NCI-H524 (cell line): ENCODE results near the gene COL6A1.
"Not testable (repeated sequence)": the region's sequence is repeated elsewhere in the genome, so short reads cannot be mapped to it uniquely, and the experiment has no call there.

ENCODE experiments used
- DNase-seq, 2 experiments: peaks; one replicate each; lab custom pipeline; 2025; lab: John Stamatoyannopoulos, UW

The COL6A1 gene

DNA sequence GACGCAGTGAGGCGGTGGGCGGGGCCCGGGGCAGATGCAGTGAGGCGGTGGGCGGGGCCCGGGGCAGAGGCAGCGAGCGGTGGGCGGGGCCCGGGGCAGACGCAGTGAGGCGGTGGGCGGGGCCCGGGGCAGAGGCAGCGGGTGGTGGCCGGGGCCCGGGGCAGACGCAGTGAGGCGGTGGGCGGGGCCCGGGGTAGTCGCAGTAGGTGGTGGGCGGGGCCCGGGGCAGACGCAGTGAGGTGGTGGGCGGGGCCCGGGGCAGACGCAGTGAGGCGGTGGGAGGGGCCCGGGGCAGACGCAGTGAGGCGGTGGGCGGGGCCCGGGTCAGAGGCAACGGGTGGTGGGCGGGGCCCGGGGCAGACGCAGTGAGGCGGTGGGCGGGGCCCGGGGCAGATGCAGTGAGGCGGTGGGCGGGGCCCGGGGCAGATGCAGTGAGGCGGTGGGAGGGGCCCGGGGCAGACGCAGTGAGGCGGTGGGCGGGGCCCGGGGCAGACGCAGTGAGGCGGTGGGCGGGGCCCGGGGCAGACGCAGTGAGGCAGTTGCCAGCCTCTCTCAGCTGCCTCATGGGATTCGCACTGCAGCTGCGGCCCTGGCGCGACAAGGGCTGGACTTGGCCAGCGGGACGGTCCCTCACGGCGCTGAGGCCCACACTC is 24.4 kb downstream of the COL6A1 start:
- not testable (repeated sequence) for DNase-seq

DNA sequence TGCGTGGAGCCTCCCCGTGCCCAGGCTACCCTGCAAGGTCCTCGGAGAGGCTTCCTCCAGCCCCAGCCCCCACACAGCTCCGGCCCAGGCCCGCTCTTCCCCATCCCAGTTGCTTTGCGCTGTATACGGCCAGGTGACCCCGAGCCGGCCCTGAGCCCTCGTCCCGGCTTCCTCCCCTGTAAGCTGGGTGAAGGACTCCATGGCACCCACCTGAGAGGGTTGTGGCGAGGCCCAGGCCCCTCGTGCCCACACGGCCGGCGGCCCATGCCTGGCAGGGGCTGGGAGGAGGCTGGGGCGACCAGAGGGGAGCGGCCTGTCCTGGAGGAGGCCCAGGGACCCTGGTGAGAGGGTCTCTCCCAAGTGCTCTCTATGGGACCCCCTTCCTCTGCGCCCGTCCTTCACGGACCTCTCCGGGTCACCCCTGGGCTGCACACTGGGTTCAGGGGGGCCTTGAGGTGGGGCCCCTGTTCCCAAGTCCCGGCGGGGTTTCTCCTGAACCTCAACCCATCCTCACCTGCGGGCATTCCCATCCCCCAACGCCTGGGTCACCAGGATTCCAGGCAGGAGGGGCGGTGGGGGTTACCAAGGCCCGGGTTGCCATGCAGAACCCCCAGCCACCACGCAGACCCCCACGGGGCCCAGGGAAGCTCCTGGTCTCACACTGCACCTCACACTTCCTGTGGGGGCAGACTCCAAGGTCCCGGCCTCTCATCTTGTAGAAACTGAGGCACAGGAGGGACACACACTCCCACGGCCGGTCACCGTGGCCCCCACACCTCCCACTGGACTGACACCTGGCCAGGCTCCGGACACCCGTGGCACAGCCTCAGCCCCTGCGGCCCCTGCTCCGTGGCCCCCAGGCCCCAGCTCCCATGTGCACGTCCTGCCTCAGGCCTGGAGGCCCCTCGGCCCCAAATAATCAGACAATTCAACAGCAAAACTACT is 25.2 kb downstream of the COL6A1 start:
- DNase-seq = no peak

DNA sequence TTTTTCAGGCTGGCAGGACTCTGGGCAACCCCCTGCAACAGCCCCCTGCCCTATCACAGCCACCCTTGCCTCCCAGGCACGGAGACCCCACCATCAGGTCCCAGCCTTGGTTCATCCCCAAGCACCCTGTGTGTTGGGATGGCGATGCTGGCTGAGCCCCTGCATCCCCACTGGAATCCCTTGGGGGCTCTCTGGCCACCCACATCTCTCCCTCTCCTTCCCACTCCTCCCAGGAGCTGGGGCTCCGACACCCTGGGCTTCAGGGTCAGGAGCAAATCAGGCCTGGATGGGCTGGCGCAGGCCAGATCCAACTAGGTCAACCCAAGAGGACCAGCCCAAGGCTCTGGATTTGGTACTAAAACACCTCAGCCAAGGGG is 25.9 kb downstream of the COL6A1 start:
- DNase-seq = no peak

DNA sequence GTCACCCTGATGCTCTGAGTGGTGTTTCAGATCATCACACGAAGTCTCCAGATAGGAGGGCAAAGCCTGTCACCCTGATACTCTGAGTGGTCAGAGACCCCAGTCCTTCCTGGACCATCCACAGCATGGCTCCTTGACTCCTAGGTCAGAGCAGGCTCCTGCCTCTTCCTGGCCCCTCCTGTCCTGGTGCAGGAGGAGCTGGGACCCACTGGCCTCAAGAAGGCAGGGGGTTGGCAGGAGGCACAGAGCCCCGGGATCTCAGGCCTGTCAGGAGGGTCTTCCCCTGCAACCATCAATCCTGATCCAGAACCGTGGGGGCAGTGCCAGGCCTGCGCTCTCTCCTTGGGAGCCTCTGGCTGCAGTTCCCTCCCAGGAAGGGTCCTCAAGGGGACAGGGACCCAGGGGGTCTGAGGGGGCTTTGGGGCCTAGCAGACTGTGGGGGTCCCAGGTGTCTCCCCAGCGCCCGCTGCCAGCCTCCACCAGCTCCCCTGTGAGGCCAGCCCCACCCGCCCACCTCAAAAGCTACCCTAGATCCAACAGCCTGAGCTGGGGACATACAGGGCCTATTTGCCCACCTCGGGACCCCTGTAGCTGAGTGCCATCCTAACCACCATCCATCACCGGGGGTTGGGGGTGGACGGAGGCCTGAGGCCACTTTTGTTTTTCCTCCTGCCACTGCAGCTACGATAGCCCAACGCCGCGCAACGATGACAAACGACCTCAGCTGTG is 27.5 kb downstream of the COL6A1 start:
- no peak for DNase-seq

DNA sequence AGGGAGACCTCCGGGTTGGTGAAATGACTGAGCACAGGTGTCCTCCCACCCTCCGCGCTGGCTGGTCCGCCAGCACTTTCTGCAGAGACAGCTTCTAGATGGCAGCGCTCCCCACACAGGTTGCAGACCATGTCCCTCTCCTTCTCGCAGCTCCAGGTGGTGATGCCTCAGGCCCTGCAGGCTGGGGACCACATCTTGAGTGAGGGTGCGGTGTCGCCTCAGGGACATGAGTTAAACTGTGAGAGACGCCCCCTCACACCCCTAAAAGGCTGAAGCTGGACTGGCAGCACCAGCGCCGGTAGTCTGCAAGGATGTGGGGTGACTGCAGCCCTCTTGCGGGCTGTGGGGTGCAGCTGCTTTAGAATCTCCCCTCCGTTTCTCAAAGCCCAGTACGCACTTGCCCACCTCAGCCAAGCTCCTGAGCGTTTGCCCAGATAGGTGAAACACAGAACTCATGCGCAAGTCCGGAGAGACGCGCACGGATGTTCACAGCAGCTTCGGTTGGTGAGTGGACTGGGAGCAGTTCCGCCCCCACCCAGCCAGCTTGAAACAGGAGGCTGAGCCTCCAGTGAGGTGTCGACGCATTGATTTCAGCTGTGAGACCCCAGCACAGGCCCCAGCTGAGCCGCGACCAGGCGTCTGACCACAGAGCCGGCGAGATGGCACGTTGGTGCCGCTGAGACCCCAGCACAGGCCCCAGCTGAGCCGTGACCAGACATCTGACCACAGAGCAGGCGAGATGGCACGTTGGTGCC is 28.6 kb downstream of the COL6A1 start:
- no peak for DNase-seq

DNA sequence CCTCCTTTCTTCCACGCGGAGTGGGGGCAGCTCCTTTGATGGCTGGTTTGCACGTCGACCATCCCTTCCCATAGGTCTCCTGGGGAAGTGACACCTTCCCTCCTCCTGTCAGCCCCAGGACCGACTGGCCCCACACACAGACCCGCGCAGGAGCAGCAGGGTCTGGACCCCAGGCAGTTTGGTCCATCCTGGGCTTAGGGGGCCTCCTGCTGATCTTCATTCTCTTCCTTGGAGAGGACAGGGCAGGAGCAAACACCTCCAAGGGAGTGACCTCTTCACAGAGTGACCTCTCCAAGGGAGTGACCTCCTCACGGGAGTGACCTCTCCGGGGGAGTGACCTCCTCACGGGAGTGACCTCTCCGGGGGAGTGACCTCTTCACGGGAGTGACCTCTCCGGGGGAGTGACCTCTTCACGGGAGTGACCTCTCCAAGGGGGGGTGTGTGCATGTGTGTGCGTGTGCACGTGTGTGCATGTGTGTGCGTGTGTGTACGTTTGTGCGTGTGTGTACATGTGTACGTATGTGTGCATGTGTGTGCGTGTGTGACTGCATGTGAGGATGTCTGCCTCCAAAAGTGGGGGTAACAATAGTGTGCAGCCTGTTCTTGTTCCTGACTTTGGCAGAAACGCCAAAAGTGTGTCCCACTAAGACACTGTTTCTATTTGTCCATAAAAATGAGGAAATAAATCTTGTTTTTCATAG is 29.8 kb downstream of the COL6A1 start:
- DNase-seq = no peak

DNA sequence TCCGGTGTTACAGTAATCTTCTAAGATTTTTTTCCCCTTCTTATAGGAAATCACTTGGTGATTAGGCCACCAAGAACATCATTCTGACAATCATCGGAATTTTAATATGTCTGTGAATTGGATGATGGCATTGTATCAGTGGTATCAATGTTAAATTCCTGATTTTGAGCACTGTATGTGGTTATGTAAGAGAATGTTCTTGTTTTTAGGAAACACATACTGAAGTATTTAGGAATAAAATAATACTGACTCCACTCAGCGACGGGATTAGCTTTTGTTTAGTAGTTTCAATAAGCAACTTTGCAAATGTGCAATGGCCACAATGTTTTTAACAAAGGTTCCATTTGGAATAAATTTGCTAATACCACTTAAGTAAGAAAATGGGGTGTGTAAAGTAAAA is 30.6 kb downstream of the COL6A1 start:
- DNase-seq = no peak

DNA sequence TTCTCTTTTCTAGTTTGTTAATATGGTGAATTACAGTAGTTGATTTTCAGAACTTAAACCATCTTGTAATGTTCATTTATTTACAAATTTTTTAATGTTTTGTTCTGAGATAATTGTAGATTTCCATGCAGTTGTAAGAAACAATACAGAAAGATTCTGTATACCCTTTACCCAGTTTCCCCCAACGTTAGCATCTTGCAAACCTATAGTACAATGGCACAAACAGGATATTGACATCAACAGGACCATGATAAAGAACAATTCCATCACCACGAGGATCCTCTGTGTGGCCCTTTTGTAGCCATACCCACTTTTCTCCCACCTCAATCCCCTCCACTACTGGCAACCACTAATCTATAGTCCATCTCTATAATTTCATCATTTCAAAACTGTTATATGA is 33.3 kb downstream of the COL6A1 start:
- DNase-seq = no peak

DNA sequence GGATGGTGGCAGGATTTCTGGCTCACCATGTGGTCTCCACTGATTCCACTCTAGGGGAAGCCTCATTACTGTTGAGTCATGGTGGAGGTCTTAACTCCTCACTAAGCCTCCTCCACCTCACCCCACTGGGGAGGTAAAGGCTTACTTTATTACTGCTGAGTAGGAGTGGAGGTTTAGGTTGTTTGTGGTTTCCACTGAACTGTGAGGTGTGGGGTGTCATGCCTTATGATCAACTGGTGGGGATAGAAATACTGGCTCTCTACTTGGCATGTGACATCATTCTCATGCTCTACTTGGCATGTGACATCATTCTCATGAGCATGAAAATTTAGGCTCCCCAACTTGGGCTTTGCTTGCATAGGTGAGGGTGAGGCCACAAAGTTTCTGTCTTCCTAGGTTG is 35.6 kb downstream of the COL6A1 start:
- DNase-seq = no peak

DNA sequence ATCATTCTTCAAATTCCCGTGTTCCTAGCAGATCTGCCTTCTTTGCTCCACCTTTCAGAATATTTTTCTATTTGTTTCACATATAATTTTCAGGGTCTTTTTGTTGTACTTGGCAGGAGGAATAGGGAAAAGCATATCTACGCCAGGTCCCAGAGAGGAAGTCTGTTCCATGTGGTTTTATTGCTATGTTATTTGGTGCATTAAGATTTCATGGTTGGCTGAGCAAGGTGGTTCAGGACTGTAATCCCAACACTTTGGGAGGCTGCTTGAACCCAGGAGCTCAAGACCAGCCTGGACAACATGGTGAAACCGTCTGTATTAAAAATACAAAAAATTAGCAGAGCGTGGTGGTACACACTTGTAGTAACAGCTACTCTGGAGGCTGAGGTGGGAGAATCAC is 36.1 kb downstream of the COL6A1 start:
- DNase-seq = no peak

DNA sequence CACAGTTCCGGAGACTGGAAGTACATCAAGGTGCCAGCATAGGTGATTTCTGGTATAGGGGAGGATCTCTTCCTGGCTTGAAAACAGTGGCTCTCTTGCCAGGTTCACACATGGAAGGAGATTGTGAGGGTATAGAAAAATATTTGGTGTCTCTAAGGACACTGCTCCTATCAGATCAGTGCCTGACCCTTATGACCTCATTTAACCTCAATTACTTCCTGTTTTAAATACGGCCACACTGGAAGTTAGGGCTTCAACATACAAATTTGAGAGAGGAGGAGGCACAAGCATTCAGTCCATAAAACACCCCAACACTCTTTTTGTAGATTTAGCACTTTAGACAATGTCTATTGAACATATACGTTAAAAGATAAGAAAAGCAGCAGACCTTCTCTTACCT is 37.0 kb downstream of the COL6A1 start:
- no peak for DNase-seq

DNA sequence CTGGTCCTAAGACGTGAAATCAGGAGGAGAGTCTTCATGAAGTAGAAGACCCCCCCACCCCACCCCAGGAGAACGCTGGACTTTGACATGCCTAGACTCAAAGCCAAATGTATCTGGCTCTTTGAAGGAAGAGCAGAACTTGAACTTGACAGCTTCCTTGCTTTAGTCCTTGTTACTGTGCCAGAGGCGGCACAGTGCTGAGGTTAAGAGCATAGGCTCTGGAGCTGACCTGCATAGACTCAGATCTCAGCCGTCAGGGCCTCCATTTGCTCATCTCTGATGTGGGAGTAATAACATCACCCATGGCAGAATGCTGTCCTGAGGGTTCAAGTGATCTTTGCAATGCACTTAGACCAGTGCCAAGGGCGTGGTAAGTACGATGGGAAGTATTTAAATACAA is 39.0 kb downstream of the COL6A1 start:
- DNase-seq = no peak

DNA sequence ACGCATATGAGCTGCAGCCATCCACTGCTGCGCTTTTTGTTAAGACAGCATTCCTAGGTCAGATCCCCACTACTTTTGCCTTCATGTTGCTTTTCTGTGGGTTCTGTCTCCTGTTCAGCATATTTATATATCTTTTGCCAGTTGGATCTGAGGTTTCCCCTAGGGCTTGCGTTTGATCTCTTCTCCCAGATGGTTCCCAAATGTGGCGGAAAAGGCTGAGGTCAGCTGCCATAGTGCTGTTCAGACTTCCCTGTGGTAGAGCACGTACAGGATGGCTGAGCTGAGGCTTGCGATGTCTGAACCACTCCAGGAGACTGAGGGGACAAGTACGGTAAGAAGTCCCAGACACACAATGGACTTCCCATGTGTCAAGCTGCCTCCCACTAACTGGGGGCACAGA is 39.8 kb downstream of the COL6A1 start:
- DNase-seq = no peak

DNA sequence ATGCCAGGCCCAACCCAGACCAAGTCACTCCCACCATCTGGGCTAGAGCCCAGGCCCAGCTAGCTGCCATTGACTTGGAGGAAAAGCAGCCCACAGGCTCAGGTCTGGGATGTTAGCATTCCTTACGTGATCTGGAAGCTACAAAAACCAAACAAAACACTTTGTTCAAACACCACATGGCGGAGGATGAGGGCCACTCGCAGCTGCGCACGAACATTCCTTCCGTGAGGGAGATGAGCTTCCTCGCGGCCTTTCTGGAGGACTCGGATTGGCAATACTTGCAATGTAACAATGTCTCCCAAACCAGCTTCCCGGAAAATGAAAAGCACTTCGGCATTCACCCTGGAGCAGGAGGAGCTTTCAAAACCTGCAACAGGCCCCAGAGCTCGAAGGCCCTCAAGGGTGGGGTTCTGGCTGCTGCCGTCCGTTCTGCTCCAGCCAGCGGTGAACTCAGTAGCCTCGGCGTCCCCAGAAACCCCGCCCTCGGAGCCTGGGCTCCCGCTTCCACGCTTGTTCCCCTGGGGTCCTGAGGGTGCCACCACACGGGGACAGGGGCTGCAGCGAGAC is 40.5 kb downstream of the COL6A1 start:
- no peak for DNase-seq

DNA sequence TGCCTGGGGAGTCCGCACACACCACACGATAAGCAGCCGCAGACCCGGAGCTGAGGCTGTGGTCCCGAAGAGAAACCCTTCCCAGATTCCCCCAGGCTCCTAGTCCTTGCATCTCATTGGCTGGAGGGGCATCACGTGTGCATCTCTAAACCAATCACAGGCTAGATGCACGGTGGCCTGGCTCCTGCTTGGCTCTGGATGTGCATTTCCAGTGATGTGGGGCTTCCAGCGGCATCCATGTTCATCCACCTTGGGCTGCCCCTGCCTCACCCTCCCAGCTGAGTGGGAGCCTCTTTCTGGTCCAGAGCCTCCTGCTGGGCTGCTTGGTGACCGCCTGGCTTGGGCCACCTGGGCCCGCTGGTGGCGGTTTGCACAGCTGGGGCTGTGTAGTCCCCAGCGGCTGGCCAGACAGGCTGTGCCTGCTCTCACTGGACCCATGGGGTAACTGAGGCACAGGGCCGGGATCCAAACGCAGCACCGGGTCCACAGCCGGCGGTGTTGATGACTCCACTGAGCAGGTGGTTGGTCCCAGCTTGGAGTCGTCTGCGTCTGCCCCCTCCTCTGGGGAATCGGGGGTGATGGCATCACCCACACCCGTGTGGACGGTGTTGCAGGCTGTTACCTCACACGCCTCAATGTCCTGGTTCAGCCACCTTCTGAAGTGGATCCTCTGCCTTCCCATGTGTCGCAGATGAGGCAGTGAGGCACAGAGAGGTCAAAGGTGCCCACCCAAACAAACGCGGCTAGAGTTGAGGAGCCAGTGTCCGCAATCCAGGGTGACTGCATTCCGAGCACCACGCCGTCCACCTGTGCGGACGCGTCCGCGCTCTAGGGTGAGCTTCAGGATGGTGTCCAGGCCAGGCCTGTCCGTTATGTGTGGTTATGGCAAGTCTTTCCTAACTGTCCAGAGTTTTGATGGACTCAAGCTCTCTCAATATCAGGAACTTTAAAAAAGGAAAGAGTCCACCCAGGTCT is 41.3 kb downstream of the COL6A1 start:
- DNase-seq = no peak

DNA sequence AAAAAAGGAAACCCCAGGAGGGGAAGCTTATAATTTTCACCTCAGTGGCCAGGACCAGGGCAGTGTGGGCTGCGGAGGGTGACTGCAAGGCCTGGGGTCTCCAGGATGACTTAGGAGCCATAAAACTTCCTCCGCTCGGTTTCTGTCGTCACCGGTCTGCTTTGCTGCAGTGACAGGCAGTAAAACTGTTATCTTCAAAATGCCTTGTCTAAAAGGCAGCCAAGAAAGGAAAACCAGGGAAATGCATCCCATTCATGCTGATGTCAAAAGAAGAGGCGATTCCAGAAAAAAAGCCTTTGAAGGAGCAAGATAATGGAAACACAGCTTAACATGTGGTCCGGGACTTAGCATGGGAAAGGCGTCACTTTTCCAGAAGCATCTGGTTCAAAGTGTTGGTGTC is 42.0 kb downstream of the COL6A1 start:
- DNase-seq = no peak

DNA sequence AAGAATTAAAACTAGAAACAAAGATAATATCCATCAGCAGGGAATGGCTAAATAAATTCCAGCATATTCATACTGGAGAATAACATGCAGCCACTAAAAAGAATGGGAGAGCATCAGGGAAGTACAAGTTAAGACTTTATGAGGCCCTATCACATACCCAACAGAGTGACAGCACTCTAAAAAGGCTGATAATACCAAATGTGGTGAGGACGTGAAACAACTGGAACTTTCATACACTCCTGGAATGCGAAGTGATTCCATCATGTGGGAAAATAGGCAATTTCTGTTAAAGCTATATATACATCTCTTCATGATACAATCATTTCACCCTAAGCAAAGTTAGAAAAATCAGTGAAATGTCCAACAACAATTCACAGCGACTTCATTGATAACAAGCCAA is 42.6 kb downstream of the COL6A1 start:
- no peak for DNase-seq

DNA sequence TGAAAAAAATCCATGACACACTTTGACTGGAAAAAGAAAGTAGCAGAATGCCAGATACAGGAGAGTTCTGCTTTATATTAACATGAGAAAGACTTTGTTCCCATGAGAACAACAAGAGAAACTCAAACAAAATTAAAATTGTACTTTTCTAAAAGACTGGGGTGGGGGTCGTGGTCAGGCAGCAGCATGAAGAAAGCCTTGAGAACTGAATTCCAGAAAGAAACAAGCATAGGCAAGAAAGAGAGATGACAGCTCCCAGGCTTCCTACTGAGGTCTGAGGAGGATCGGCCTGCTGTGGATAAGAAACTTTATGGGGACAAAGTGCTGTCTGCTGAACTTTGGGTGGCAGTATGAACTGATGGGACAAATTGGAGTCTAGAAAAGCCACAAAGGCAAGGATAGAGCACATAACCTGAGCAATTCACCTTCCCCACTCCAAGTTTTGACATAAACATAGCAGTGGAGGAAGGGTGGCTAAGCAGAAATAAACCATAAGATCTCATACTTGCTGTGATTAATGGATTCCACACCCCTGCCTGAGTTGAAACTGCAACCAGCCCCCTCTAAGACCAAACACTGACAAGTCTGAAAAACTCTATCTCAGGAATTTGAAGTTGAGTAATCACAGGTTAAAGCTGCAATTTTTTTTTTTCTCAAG is 43.7 kb downstream of the COL6A1 start:
- no peak for DNase-seq

DNA sequence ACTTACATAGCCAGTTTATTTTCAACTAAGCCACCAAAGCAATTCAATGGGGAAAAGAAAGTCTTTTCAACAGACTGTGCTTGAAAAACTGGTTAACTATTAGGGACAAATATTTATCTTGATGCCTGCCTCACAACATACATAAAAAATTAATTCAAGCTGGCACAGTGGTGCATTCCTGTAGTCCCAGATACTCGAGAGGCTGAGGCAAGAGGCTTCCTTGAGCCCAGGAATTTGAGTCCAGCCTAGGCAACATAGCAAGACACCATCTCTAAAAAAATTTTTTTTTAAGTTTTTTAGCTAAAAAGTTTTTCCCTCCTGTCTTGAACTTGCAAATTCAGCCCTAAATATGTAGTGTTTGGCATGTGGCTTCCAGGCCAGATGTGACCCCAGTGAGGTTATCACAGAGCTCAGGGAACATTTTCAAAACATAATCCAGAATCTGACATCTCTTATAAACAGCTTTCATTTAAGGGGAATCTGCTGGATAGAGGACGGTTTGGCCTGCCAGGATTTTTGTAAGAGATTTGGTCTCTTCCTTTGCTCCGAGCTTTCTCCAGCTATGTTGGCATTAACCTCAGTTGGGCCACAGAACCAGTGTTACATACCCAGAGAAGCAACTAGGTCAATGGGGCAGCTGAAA is 46.4 kb downstream of the COL6A1 start:
- no peak for DNase-seq
